A375 (cell line): ENCODE measurements around the gene SCLY. TPM values are rescaled to one million over a fixed set of nuclear protein-coding genes. Genes with fewer than 3 reads are reported as not detected.

Experiments used
- small RNA-seq: library from RNA; depleted of rRNA; stranded (forward); fragments of <200 nt; gene quantifications from one replicate; pipeline ENCODE3, GENCODE V24; 2014
- total RNA-seq: library from RNA; depleted of rRNA; stranded (reverse); fragments of >200 nt; shearing (Covaris generic); gene quantifications from 2 replicates; pipeline ENCODE4 v1.2.3, GENCODE V29; 2014; rRNA removed

SCLY gene, protein sequence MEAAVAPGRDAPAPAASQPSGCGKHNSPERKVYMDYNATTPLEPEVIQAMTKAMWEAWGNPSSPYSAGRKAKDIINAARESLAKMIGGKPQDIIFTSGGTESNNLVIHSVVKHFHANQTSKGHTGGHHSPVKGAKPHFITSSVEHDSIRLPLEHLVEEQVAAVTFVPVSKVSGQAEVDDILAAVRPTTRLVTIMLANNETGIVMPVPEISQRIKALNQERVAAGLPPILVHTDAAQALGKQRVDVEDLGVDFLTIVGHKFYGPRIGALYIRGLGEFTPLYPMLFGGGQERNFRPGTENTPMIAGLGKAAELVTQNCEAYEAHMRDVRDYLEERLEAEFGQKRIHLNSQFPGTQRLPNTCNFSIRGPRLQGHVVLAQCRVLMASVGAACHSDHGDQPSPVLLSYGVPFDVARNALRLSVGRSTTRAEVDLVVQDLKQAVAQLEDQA
- 37.2 and 43.1 TPM in 2 replicates for total RNA-seq

DNA sequence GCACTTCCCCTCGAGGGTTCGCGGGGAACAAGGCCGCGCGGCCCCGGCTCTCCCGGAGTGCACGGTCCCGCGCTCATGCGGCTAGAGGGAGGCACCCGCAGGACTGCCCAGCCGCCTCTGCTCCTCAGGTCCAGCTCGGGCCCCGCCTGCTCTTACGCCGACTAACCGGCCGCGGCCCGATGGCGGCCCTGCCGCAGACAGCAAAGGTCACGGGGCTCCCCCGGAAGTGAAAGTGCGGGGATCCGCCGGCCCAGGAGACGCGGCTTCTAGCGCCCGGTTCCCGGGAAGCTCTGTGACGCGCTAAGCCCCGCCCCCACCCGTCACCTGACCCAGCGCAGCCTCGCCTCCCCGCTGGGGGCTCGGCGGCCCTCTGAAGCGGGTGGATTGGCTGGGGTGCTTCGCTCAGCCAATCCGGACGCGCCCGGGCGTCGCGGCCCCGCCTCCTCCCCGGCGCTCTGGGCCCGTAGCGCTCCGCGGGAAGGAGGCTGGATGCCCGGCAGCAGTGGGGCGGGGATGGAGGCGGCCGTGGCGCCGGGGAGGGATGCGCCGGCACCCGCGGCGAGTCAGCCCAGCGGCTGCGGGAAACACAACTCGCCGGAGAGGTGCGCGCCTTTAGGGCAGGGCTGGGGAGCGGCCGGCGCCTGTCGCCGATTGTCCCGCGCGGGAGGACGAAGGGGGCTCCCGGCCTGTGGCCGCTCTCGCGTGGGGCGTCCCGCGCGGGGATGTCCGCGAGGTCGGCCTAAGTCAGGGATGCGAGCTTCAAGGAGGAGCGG is at the start of gene SCLY:
TSS of gene SCLY (plus strand) at position 460 of the 773 bp plus-strand sequence. CDS start at position 514, 54 bp downstream.

DNA sequence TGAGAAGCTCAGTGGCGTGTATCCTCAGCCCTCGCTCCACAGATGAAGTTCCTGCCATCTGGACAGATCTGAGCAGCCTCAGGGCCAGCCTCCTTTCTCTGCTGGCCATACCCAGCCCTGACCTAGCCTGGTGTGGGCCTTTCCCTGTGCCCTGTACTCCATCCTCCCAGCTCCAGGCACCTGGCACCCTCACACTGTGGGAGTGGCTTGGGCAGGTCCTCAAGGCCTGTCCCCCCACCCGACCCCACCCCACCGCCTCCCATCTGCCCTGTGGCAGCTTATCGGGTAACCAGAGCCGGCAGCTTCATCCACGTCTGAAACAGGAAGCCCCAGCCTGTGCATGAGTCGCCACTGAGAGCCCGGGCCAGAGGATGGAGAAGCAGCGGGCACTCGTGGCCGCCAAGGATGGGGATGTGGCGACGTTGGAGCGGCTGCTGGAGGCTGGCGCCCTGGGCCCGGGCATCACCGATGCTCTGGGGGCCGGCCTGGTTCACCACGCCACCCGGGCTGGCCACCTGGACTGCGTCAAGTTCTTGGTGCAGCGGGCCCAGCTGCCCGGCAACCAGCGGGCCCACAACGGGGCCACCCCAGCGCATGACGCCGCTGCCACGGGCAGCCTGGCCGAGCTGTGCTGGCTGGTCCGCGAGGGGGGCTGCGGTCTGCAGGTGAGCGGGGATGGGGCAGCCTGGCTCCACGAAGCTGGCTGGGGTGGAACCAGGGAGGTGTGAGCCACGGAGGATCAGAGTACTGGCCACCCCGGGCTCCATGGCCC is 39.4 kb downstream of the SCLY start, which contains the start of gene ESPNL:
TSS of gene ESPNL (plus strand) at position 292 of the 772 bp plus-strand sequence. CDS start at position 372, 80 bp downstream.

DNA sequence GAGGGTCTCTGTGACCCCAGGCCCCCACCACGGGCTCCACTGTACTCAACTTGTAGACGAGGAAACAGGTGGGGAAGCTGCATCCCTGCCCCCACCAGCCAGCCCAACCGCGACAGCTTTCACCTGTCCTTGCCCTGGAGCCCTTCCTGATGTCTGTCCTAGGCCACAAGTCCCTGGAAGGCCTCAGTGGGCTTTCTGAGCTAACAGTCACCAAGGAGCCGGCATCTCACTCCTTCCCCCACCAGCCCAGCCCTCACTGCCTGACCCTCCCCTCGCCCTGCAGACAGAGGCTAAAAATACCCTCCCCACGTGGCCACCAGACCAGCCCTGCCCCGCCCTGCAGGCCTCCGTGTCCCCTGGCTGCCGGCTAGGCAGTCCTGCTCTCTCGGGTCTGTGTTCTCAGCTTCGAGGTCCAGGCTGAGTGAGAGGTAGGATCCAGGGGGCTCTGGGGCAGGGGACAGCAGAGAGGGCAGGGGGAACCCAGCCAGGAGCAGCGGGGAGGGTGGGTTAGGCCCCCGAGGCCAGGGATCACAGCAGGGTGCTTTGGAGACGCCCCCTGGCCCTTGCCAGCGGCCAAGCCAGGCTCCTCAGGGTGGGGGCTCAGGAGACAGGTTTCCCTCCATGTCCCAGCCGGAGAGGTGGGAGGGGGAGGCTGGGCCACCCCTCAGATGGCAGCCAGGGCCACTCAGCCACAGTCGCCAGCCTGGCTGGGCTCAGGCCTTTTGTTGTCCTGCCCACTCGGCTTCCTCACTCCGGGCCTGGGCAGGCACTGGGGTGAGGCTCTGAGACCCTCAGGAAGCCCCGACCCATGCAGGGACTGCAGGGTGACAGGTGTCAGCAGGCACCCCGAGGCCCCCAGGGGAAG is 77.8 kb downstream of the SCLY start, which contains the start of gene KLHL30:
TSS of gene KLHL30 (plus strand) at position 338 of the 865 bp plus-strand sequence. CDS start 2,087 bp downstream, outside the sequence.

Small RNA genes within 50 kb of the gene (small RNA-seq; reads per million reads assigned to genes)
- gene RNU6-1333P, result not detected

Other genes with a start within 250 kb of the SCLY start
- 96.5 and 109 TPM in 2 replicates for gene RAMP1, start 201.4 kb upstream of the SCLY start, total RNA-seq
- 60.8 and 68.8 TPM in 2 replicates for gene UBE2F, start 94.0 kb upstream of the SCLY start, total RNA-seq
- 0.40 and 0.41 TPM in 2 replicates for gene ESPNL, start 39.3 kb downstream of the SCLY start, total RNA-seq
- gene KLHL30, start 77.7 kb downstream of the SCLY start, total RNA-seq, result 0.04 and 0.08 TPM in 2 replicates
- 11.2 and 14.8 TPM in 2 replicates for gene ERFE, start 98.0 kb downstream of the SCLY start, total RNA-seq
- 18.1 and 18.4 TPM in 2 replicates for gene ILKAP, start 142.7 kb downstream of the SCLY start, total RNA-seq
- gene HES6, start 179.0 kb downstream of the SCLY start, total RNA-seq, result 13.4 and 16.1 TPM in 2 replicates
- 4.4 and 4.8 TPM in 2 replicates for gene PER2, start 227.6 kb downstream of the SCLY start, total RNA-seq